ENCODE data around the gene CHST6.
A peak's percentile ranks its signal among the peaks of the same experiment; 100 is the strongest.
"Not testable (repeated sequence)": the region's sequence is repeated elsewhere in the genome, so short reads cannot be mapped to it uniquely, and the experiment has no call there.

Gene CHST6

DNA sequence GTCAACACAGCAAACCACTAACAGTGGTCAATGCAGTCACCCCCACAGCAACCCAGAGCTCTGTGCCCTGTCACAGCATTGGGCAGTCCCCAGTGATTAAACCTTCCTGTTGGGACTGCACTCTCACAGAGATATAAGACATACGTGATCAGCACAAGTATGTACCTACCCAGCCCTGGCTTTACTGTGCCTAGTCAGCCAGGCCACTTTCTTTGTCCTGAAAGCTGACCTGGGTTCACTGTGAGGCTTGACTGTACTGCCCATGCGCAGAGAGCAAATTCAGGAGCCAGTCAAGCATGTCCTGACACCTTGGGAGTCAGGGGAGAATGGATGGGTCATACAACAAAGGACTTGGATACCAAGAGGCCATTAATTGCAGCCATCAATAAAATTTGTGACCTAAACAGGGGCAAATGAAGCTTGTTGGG lies 19.8 kb downstream of the CHST6 start:
- DNase-seq (ENCODE audit: low read depth) = no peak

GRCh38 chr16:75472908-75473877 lies 22.0 kb downstream of the CHST6 start:
- no peak for DNase-seq (ENCODE audit: low read depth)

DNA sequence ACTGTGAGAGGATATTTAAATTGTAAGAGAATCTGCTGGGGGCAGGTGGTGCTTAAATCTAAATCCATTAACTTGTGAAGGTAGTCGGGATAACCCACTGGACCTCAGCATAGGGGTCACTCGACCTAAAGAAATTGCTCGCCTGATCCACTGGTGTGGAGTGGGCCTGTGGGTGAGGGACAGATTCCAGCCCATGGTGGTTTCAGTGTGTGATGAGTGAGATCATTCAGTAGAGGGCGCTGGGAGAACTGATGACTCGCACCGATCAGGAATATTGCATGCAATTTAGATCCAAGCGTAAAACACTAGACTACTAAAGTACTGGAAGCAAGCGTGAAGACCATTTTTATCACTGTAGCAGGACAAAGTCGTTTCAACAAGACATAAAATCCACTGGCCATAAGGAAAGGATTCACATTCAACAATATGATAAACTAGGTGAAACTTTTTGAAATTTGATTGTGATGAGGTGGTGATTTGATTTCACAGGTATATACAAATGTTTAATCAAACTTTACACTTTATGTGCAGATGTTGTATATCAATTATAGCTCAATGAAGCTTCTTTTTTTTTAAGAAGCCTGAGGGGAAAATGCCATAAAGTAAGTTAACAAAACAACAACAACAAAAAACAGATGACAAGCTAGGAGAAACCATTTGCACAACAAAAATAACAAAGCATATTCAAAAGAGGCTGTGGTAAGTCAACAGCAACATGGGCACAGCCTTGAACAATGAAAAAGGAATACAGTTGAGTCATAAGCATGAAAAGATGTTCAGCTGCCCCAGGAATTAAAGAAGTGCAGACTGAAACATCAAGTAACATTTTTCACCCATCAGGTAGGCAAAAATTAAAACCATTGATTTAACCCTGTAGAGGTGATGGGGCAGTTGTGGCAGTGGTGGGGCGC lies 23.3 kb downstream of the CHST6 start:
- DNase-seq (ENCODE audit: low read depth) = no peak

DNA sequence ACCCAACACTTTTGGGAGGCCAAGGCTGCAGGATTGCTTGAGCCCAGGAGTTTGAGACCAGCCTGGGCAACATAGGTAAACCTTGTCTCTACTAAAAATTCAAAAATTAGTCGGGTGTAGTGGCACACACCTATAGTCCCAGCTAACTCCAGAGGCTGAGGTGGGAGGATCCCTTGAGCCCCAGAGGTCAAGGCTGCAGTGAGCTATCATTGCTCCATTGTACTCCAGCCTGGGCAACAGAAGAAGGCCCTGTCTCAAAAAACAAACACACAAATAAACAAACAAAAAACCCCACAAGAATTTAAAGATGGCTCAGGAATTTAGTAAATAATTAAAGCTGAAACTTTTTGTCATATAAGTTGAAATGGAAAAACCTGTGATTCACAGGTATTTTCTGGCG lies 28.5 kb downstream of the CHST6 start:
- DNase-seq (ENCODE audit: low read depth) = no peak

DNA sequence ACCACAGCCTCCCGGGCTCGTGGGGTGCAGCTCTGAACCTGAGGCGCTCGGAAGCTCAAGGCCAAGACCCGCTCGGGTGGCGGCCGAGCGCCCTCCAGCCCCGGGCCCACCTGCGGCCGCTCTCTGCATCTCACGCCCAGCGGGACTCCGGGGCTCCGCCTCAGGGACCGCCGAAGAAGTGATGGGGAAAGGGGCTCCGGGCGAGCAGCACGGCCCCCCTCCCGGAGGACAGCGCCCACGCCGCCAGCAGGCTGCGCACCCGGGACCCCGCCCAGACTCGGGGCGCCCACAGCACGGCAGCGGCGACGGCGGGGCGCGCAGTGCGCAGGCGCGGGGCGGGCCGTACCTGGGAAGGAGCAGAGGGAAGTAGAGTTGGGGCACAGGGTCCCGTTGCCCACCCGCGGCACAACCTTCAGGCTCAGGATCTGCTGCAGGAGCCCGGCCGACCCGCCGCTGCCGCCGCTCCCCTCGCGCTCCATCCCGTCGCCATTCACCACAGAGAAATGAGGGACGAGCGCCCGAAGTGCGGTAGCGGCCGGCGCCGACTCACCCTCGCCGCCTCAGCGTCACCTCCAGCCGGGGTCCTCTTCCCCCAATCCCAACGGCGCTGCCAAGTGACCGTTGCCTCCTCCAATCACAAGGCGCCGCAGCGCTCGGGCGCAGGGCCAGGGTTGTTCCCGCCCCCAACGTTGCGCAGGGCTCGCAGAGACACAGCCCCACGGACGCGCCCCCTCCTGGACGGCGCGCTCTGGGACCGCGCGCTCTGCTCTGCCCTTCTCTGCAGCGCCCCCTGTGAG lies 30.9 kb downstream of the CHST6 start, which contains the start of gene TMEM170A:
TMEM170A (minus strand) TSS at position 568 of the 797 bp plus-strand sequence; CDS start at position 479, 89 bp downstream.
- peak; percentile 99 for DNase-seq (ENCODE audit: low read depth)

- DNase-seq (ENCODE audit: low read depth) = not testable (repeated sequence)
Measured at GRCh38 chr16:75463389-75464121, 31.7 kb downstream of the CHST6 start.

- no peak for DNase-seq (ENCODE audit: low read depth)
Measured at GRCh38 chr16:75462806-75463205, 32.4 kb downstream of the CHST6 start.

DNA sequence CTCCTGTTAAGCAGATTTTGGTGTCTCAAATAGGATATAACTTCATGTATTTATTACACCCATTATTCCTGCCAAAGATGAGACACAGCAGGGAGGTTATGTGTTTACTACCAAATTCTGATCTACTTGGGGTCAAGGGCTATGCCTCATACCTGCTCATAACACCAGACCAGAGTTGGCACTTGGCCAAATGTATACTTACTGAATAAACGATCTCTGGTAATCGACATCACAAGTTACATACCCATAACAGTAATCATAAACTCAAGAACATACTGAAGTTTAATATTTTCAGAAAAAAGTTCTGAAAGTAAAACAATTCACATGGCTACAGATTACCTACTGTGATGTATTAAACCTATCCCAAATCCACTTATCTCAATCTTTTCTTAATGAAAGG lies 33.7 kb downstream of the CHST6 start:
- no peak for DNase-seq (ENCODE audit: low read depth)

- no peak for DNase-seq (ENCODE audit: low read depth)
Measured at GRCh38 chr16:75460446-75460845, 34.8 kb downstream of the CHST6 start.

DNA sequence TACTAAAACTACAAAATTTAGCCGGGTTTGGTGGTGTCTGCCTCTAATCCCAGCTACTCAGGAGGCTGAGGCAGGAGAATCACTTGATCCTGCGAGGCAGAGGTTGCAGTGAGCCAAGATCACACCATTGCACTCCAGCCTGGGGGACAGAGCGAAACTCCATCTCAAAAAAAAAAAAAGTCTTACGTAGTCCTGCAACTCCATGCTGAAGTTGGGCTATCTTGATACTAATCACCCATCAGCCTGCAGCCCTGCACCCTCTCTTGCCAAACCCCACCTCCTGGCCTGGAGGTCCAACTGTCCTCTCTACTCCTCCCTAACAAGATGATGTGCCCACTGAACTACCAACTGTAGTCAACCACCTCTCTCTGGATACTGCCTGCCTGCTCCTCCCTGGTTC lies 35.5 kb downstream of the CHST6 start:
- DNase-seq (ENCODE audit: low read depth) = no peak

DNA sequence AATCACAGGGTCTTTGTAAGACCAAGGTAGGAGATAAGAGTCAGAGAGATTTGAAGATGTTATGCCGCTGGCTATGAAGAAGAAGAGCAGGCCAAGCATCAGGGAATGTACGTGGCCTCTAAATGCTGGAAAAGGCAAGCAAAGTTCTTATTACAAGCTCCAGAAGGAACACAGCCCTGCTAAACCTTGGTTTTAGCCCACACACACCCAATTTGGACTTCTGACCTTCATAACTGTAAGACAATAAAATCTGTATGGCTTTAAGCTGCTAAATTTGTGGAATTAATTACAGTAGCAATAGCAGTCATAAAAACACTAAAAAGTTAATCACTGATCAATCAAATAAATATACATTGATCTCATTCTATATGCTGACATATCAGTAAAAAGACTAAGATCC lies 36.8 kb downstream of the CHST6 start:
- DNase-seq (ENCODE audit: low read depth) = no peak

DNA sequence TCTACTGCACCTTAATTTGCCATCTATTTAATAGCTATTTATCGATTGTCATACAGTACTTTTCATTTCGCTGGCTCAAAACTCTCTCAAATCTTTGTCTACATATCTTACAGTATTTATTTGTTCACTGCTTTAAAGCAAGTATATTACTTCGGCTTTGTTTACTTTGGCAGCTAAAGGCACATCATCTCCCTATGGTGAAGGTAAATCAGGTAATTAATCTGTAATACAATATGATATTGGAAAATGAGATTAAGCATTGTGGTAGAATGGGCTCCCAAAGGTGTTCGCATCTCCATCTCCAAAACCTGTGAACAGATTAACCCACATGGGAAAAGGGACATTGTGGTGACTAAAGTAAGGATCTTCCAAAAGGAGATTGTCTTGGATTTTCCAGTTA lies 37.2 kb downstream of the CHST6 start:
- no peak for DNase-seq (ENCODE audit: low read depth)

- DNase-seq (ENCODE audit: low read depth) = no peak
Measured at GRCh38 chr16:75457485-75458021, 37.7 kb downstream of the CHST6 start.

DNA sequence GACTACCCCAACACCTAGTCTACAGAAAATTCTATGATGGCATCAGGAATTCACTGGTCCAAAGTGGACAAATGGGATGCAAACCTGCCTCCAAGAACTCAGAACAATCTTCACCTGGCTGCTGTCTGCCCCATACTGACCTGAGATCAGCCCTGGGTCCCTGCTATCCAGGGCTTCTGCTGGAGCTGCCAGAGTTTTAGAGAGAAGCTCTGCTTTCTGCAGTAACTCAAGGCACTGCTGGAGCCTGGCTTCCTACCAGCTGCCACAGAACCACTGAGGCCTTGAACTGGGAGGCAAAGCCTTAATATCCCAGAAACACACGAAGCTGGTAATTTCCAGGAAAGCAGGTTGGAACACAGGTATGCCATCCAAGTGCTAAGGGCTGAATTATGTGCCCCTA lies 38.3 kb downstream of the CHST6 start:
- no peak for DNase-seq (ENCODE audit: low read depth)

- DNase-seq (ENCODE audit: low read depth) = not testable (repeated sequence)
Measured at GRCh38 chr16:75456486-75456885, 38.8 kb downstream of the CHST6 start.

GRCh38 chr16:75455677-75456076 lies 39.6 kb downstream of the CHST6 start:
- no peak for DNase-seq (ENCODE audit: low read depth)

GRCh38 chr16:75452464-75453190 lies 42.6 kb downstream of the CHST6 start:
- no peak for DNase-seq (ENCODE audit: low read depth)

GRCh38 chr16:75446416-75446815 lies 48.8 kb downstream of the CHST6 start:
- no peak for DNase-seq (ENCODE audit: low read depth)

DNA sequence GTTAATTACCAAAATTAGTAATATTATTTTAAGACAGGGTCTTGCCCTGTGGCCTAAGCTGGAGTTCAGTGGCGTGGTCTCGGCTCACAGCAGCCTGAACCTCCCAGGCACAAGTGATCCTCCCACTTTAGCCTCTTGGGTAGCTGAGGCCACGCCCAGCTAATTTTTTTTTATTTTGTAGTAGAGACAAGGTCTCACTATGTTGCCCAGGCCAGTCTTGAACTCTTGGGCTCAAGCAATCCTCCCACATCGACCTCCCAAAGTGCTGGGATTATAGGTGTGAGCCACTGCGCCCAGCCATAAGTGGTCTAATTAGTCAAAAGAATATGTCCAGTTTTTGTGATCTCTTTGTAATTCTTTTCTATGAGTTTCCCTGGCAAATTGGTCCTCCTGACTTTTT lies 49.9 kb downstream of the CHST6 start:
- no peak for DNase-seq (ENCODE audit: low read depth)

GRCh38 chr16:75443298-75443697 lies 51.9 kb downstream of the CHST6 start:
- DNase-seq (ENCODE audit: low read depth) = no peak
